Tibial nerve (tissue), 4 donors: ENCODE measurements around the gene MYRF.

Experiments used
- EP300 ChIP-seq, 2 donors: sonication (generic); formaldehyde crosslinking; IDR thresholded peaks; one replicate each; pipeline ENCODE4 v1.6.1; 2017; ENCODE audit warnings: antibody characterized with exemption in 2 of 2, mild to moderate bottlenecking in 1 of 2
- POLR2A ChIP-seq, 2 donors: fragments of 450-650 bp; IDR thresholded peaks; one replicate each; pipeline ENCODE4 v1.6.1; 2017; ENCODE audit warnings: antibody characterized with exemption in 2 of 2, mild to moderate bottlenecking in 2 of 2, moderate library complexity in 2 of 2
- TF ChIP-seq, protein P1 (sequence below), 5 experiments: fragments of 200-600 bp in 3 of 5; fragments of 450-650 bp in 2 of 5; sonication (generic) in 3 of 5; IDR thresholded peaks; one replicate each; pipeline ENCODE4 v1.5.1; 2016 to 2019; ENCODE audit warnings: antibody characterized with exemption in 5 of 5, mild to moderate bottlenecking in 3 of 5, moderate library complexity in 2 of 5

DNA sequence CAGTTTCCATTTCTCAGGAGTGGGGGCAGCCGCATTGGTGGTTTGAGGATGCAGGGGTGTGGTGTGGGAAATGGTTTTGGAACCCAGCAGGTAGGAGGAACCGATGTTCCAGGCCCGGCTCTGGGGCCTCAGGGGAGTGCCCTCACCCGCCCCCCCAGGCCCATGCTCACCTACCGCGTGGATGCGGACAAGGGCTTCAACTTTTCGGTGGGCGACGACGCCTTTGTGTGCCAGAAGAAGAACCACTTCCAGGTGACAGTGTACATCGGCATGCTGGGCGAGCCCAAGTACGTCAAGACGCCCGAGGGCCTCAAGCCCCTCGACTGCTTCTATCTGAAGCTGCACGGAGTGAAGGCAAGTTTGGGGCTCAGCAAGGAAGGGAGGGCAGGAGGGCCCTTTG lies 21.4 kb downstream of the MYRF start:
- no peak for TF ChIP-seq POLR2A (IDR thresholded peaks at IDR 0.05)
- TF ChIP-seq, protein P1, sequence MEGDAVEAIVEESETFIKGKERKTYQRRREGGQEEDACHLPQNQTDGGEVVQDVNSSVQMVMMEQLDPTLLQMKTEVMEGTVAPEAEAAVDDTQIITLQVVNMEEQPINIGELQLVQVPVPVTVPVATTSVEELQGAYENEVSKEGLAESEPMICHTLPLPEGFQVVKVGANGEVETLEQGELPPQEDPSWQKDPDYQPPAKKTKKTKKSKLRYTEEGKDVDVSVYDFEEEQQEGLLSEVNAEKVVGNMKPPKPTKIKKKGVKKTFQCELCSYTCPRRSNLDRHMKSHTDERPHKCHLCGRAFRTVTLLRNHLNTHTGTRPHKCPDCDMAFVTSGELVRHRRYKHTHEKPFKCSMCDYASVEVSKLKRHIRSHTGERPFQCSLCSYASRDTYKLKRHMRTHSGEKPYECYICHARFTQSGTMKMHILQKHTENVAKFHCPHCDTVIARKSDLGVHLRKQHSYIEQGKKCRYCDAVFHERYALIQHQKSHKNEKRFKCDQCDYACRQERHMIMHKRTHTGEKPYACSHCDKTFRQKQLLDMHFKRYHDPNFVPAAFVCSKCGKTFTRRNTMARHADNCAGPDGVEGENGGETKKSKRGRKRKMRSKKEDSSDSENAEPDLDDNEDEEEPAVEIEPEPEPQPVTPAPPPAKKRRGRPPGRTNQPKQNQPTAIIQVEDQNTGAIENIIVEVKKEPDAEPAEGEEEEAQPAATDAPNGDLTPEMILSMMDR (IDR thresholded peaks at IDR 0.05) = no peak
- no peak for TF ChIP-seq EP300 (IDR thresholded peaks at IDR 0.05)
